Left renal cortex interstitium (tissue), 4 donors: ENCODE results near the gene PDE6B. TPM values are rescaled to one million over a fixed set of nuclear protein-coding genes. Genes with fewer than 3 reads are reported as not detected.
"Not testable (repeated sequence)": the region's sequence is repeated elsewhere in the genome, so short reads cannot be mapped to it uniquely, and the experiment has no call there.

Source experiments
- DNase-seq, 4 donors: peaks; one replicate each; pipeline ENCODE4 v3.0.0-alpha.2; 2013; ENCODE audit warnings: low read depth in 4 of 4, low spot score in 2 of 4, missing footprints in 1 of 4
- polyA plus RNA-seq, 4 donors: library from polyadenylated mRNA; unstranded; fragments of 120-200 nt; gene quantifications; one replicate each; pipeline ENCODE4 v1.2.1, GENCODE V29; 2013; ENCODE audit not compliant: insufficient read length in 4 of 4

The PDE6B gene
- polyA plus RNA-seq, 4 donors = 30.0 to 50.5 (median 41.4) TPM

DNA sequence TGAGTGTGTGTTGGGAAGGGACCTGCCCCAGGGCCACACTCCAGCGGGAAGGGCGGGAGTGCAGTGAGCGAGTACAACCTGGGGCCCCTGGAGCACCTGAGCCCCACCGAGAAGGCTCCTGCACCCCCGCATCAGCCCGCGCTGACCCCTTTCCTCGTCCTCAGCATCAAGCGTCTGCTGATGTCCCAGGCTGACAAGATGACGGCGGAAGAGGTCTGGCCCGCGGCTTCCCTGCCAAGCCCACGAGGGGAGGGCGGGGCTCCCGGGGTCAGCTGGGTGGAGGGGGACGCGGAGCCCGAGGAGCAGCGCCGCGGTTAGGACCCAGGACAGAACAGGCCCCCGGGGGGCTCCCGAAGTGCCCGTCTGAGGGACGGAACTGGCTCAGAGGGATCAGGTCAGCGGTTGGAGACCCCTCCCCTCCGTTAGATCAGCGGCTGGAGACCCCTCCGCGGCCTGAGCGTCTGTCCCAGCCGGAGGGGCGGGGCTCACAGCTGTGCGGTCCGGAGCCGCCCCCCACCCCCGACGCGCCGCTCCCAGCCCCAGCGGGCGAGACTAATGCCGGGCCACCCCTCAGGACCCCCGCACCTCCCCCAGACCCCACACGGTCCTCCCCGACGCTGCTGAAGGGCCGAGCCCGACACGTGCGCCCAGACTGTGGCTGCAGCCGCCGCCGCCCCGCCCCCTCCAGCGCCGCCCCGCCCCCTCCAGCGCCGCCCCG, 55.7 kb downstream of the PDE6B start:
- DNase-seq = no peak

GRCh38 chr4:681736-682451, 56.5 kb downstream of the PDE6B start:
- no peak for DNase-seq

DNA sequence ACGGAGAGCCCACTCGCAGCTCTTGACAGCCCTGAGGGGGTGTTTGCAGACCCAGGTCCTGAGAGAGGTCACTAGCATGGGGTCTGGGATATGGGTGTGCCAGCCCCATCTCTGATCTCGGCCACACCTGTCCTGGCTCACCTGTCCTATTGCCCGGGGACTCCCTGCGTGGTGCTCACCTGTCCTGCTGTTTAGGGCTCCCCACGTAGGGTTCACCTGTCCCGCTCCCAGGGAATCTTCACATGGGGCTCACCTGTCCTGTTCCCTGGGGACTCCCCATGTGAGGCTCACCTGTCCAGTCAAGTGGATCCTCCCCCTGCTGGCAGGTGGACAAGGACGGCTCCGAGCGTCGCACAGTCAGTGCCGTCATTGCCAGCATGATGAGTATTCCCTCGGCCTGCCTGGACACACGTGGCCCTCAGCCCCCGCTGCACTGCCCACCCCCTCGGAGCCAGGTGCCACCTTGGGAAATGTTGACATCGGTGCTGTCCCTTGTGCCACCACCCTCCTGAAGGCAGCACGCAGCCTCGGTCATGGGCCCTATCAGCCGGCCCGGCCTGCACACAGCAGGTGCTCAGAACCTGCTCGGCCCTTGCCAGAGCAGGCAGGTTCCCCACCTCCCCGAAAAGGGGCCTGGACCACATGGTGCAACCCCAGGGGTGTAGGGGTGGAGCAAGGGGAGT, 57.3 kb downstream of the PDE6B start:
- DNase-seq = no peak

- no peak for DNase-seq
Measured at GRCh38 chr4:683247-683897, 58.0 kb downstream of the PDE6B start.

DNA sequence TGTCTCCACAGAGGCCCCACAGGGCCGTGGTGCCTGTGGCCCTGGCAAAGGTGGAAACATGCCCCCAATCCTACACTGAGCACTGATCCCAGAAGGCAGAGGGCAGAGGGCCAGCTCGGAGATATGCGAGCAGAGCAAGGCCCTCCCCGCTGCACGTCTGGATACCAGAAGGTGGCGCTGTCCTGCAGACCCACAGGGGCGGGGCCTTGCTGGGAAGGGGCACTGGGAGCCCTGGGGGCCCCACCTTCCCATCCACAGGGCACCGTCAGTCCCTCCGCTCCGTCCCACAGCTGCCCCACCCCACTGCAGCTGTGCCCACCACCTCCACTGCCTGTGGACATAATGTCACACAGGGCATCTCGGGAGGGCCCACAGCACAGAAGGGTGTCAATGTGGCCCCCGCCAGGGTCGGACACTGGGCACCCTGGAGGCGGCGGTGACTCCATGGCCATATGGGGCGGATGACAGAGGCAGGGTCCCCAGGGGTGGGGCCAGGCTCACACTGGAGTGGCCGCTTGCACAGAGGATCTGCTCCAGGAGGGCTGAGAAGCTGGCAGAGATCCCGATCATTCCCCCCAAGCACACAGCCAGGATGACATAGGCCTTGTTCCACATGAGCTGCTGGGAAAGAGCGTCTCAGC, 58.7 kb downstream of the PDE6B start:
- no peak for DNase-seq

DNA sequence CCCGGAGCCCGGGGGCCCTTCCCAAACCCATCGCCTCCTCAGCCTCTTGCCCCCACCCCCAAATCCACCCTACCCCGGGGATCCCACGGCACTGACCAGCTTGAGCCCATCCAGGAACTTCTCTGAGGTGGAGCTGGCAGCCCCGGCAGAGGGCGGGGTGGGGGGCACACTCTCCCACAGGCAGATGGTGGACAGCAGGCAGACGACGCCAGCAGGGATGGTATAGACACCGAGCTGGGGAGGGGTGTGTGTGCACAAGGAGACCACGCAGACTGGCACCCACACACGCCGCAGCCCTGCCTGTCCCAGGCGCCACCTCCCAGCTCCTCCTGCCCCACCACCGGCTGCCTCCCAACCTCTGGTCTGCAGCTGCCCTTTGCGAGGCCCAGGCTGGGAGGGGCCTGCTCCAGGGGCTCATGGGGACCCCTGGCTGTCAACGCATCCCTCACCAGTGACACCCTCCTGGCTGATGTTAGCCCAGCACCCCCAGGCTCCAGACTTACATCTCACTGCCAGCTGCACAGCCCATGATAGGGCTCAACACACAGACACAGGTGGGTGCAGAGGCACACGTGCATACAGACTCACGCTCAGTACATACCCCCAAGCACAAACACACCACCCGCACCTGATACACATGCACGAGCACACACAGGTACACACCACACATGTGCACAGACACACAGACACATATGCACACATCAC, 59.4 kb downstream of the PDE6B start:
- DNase-seq = no peak

DNA sequence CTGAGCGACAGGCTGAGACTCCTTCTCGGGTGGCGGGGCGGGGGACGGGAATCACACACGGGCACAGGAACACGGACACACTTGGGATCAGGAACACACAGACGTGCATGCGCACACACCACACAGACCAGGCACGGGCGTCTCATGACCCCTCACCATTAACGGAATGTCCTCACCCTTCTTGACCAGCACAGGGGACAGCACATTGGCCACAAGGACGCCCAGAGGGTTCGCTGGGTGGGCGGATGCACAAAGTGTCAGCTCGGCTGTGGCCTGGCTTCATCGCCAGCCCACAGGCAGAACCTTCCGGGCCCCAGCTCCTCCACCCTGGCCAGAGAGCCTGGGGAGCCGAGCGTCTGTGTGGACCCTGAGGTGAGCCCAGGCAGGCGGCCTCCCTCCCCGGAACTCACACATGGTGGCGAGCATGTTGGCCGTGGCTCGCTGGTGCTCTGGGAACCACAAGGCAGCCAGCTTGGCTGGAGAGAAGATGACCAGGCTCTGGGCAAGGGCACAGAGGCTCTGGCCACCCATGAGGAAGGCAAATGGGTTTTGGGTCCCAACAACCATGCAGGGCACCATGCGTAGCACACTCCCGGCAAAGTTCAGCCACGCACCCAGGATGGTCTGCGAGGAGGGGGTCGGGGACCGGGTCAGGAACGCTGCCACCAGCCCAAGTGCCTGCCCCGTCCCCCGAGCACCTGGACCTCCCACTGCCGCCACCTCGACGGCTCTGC, 60.5 kb downstream of the PDE6B start:
- DNase-seq = no peak

DNA sequence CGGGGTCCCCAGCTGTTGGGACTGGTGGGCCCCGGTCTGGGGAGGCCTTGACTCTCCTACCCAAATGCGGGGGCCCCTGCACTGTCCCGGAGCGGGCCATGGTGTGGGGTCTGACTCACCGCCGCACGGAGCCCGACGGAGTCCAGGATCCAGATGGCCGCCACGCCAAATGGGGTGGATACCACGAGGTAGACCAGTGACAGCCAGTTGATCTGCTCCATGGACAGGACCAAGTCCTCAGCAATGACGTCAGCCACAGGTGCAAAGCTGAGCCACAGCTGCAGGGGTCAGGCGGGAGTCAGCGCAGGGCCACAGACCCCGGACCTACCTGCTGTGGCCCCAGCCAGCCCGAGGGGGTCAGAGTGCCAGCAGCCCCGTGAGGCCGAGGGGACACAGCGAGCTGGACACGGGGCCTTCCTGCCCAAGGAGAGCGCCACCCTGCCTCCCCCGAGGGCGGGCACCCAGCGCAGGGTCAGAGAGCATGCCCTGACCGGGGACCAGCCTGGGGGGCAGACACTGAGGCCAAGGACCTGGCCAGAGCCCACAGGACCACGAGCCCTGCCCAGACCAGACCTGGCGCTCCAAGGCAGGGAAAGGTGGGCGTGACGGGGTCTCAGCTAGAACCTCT, 61.2 kb downstream of the PDE6B start:
- DNase-seq = no peak

GRCh38 chr4:687048-687970, 61.9 kb downstream of the PDE6B start:
- no peak for DNase-seq

DNA sequence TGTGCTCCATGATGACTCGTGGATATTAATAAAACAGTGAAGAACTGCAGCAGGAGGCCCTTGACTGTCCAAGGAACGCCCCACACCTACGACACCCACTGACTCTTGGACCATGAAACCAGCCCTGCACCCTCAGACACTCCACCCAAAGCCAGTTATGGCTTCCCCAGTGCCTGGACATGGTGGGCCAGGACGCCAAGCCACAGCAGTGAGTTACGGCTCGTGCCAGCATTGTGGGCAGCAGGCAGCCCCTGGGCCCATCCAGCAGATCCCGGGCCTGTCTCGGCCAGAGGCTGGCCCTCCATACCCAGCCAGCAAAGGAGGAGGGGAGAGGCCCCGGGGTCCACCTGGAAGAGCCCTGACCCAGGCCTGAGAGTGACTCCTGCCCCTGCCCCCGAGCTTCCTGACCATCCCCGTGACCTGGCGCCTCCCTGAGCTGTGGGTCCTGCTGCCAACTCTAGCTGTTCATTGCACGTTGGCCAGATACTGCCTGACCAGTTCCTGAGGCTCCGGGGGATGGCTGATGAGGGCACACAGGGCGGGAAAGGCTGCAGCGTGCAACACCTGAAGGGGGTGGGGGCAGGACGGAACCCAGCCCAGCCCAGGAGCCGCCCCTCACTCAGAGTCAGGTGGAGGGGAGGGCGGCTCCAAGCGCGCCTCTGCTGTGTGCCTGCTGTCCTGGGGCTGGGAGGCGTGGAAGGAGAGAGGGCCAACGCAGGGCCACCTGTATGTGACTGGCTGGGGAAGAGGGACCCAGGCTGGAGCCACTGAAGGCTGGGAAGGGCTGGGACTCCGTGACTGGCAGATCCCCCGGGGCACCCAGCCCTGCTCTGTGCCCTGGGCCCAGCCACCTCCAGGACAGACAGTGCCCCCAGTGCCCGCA, 62.8 kb downstream of the PDE6B start:
- no peak for DNase-seq

GRCh38 chr4:688854-689681, 63.7 kb downstream of the PDE6B start, which contains the start of gene SLC49A3:
Gene SLC49A3, minus strand, starts transcription at chr4:689151. Its CDS starts 24 bp downstream, at chr4:689127.
- no peak for DNase-seq

DNA sequence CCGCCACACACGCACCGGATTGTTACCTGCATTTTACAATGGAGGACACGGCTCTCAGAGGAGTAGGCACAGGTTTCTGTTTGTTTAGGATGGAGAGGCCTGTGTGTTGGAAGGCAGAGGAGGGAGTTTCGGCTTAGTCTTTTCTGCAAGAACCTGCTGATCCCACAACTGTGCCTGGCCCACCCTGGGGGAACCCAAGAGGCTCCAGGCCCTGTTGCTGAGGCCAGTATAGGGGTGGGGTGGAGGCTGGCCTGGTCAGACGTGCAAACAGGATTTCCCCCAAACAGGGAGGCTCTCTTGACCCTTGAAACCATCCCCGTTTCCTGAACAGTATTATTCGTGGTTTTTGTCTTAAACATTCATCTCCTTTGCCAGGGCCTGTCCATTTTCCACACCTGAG, 64.3 kb downstream of the PDE6B start:
- no peak for DNase-seq

DNA sequence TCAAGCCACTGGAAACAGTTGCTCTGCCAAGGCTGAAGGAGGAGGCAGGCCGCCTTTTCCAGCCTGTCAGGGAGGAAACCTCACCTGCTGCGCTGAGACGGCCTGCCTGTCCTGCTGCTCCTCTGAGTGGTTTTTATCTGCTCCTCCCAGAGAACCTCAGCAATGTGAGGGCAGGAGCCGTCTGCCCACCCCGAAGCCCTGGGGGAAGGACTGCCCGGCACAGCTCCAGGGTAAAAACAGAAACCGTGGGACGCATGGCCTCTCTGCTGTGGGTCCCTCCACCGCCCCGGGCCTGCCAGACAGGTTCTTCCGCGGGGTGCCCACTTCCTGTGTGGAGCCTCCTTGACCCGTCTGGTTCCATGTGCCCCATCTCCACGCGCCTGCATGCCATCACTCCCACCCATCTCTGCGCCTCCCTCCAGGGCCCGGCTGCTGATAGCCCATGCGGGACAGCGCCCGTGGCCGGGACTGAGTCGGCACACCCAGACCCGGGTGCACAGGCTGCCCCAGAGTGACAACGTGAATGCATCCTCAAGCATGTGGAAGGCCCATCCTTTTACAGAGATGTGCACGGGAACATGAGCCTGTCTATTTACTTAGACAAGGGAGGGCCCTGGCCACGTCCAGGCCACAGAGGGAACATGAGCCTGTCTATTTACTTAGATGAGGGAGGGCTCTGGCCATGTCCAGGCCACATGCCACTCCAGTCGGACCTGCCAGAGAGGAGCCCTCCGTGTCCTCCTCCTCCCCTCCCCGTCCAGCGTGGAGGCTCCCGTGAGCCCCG, 67.6 kb downstream of the PDE6B start:
- DNase-seq = no peak

DNA sequence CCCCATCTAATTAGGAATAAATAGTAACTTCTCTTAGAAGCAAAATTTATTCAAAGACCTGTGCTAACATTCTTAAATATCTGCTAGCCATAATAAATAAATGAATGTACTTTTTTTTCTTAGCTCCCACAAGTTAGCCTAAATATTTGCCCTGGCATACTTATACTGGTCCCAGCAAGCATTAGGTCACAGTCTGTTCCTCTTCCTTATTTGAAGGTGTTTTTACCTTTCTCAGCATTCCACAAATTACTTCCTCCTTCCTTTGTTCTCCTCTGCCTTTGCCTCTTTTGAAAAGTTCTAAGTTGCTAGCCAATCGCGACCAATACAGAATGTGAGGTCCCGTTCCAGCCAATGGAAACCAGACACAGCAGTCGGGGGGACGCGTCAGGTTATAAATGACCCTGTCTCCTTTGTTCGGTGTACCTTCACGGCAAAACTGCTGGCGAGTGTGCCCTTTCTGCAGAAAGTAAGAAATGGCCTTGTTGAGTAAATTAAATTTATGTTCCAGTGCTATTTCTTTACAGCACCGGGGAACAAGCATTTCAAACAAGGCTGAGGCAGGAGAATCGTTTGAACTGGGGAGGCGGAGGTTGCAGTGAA, 69.1 kb downstream of the PDE6B start:
- not testable (repeated sequence) for DNase-seq
